ENCODE results near the gene ZNF397.
"Not testable (repeated sequence)": the region's sequence is repeated elsewhere in the genome, so short reads cannot be mapped to it uniquely, and the experiment has no call there.

The ZNF397 gene

GRCh38 chr18:35240664-35241447 lies at the start of gene ZNF397:
Gene ZNF397 (plus strand): TSS chr18:35241034. CDS start chr18:35242471, 1,437 bp downstream.
- Histone ChIP-seq H4K20me1 (no peaks in the 10 kb centered on the region), H3K9ac (peak within 1 kb of the TSS; percentile 97), H3K27me3 (no peaks in the 10 kb centered on the region), H3K4me1 (peaks cover 17% of the 10 kb centered on the region), H3K9me3 (peaks cover 36% of the 10 kb centered on the region), H3K4me3 (peak within 1 kb of the TSS; percentile 83), H3K4me2 (peak within 1 kb of the TSS; percentile 79), H3K27ac (peak within 1 kb of the TSS; percentile 98), H3K36me3 (peaks cover 37% of the 10 kb centered on the region)
- no peak for TF ChIP-seq Cebpa-rat (IDR thresholded peaks at IDR 0.05)

- Histone ChIP-seq H3K27ac (no peak overlapping the region), H3K9ac (no peak overlapping the region), H3K4me2 (no peak overlapping the region)
Measured at GRCh38 chr18:35191698-35192025, 49.2 kb upstream of the ZNF397 start.

GRCh38 chr18:35192415-35192814 lies 48.4 kb upstream of the ZNF397 start:
- no peak for TF ChIP-seq Cebpa-rat (IDR thresholded peaks at IDR 0.05)
- H3K9me3 ChIP-seq: no peaks in the 10 kb centered on the region
- H3K4me1 ChIP-seq: peaks cover 9% of the 10 kb centered on the region
- H3K9ac ChIP-seq: no peak overlapping the region
- H3K27me3 ChIP-seq: no peaks in the 10 kb centered on the region
- H3K4me3 ChIP-seq: no peak overlapping the region
- no peaks in the 10 kb centered on the region for H3K36me3 ChIP-seq
- H4K20me1 ChIP-seq: no peaks in the 10 kb centered on the region
- H3K4me2 ChIP-seq: no peak overlapping the region; the same call in 1 of the 2 replicates
- no peak overlapping the region for H3K27ac ChIP-seq

More at GRCh38 chr18:35191698-35192025, 49.2 kb upstream of the ZNF397 start:
- Histone ChIP-seq H3K4me1 (peaks cover 9% of the 10 kb centered on the region), H4K20me1 (no peaks in the 10 kb centered on the region), H3K9me3 (no peaks in the 10 kb centered on the region), H3K27me3 (no peaks in the 10 kb centered on the region), H3K4me3 (no peak overlapping the region), H3K36me3 (no peaks in the 10 kb centered on the region)
- no peak for TF ChIP-seq Cebpa-rat (IDR thresholded peaks at IDR 0.05)

GRCh38 chr18:35193316-35193715 lies 47.5 kb upstream of the ZNF397 start:
- Histone ChIP-seq H3K36me3 (no peaks in the 10 kb centered on the region), H3K4me1 (peaks cover 9% of the 10 kb centered on the region), H3K9me3 (no peaks in the 10 kb centered on the region), H4K20me1 (no peaks in the 10 kb centered on the region), H3K27me3 (no peaks in the 10 kb centered on the region), H3K9ac (no peak overlapping the region), H3K27ac (no peak overlapping the region), H3K4me2 (no peak overlapping the region), H3K4me3 (no peak overlapping the region)
- no peak for TF ChIP-seq Cebpa-rat (IDR thresholded peaks at IDR 0.05)

- Histone ChIP-seq H3K27ac (no peak overlapping the region), H3K9ac (no peak overlapping the region), H3K36me3 (no peaks in the 10 kb centered on the region), H4K20me1 (no peaks in the 10 kb centered on the region), H3K4me1 (peaks cover 4% of the 10 kb centered on the region), H3K9me3 (no peaks in the 10 kb centered on the region), H3K4me3 (no peak overlapping the region), H3K27me3 (no peaks in the 10 kb centered on the region), H3K4me2 (no peak overlapping the region)
- TF ChIP-seq Cebpa-rat (IDR thresholded peaks at IDR 0.05): no peak
Measured at GRCh38 chr18:35197296-35197695, 43.5 kb upstream of the ZNF397 start.

GRCh38 chr18:35201256-35201931 lies 39.4 kb upstream of the ZNF397 start:
- Histone ChIP-seq H3K27me3 (no peaks in the 10 kb centered on the region), H3K9ac (no peak overlapping the region), H3K36me3 (no peaks in the 10 kb centered on the region), H3K4me1 (no peaks in the 10 kb centered on the region), H3K4me3 (no peak overlapping the region), H4K20me1 (no peaks in the 10 kb centered on the region), H3K4me2 (no peak overlapping the region), H3K27ac (no peak overlapping the region), H3K9me3 (0 out of 2 replicates have a peak, but pooled peaks cover 5% of the 10 kb centered on the region)
- no peak for TF ChIP-seq Cebpa-rat (IDR thresholded peaks at IDR 0.05)

- H3K9me3 ChIP-seq: 0 out of 2 replicates have a peak, but pooled peaks cover 5% of the 10 kb centered on the region
- H4K20me1 ChIP-seq: no peaks in the 10 kb centered on the region
- no peak overlapping the region for H3K27ac ChIP-seq
Measured at GRCh38 chr18:35203067-35203466, 37.8 kb upstream of the ZNF397 start.

GRCh38 chr18:35205199-35205712 lies 35.6 kb upstream of the ZNF397 start:
- Histone ChIP-seq H4K20me1 (no peaks in the 10 kb centered on the region), H3K4me3 (no peak overlapping the region), H3K9me3 (0 out of 2 replicates have a peak, but pooled peaks cover 5% of the 10 kb centered on the region), H3K4me1 (no peaks in the 10 kb centered on the region), H3K9ac (no peak overlapping the region), H3K4me2 (no peak overlapping the region), H3K27me3 (no peaks in the 10 kb centered on the region), H3K36me3 (no peaks in the 10 kb centered on the region), H3K27ac (no peak overlapping the region)
- no peak for TF ChIP-seq Cebpa-rat (IDR thresholded peaks at IDR 0.05)

More at GRCh38 chr18:35203067-35203466, 37.8 kb upstream of the ZNF397 start:
- Histone ChIP-seq H3K27me3 (no peaks in the 10 kb centered on the region), H3K4me1 (no peaks in the 10 kb centered on the region), H3K36me3 (no peaks in the 10 kb centered on the region), H3K9ac (no peak overlapping the region), H3K4me2 (no peak overlapping the region), H3K4me3 (no peak overlapping the region)
- no peak for TF ChIP-seq Cebpa-rat (IDR thresholded peaks at IDR 0.05)

- not testable (repeated sequence) for H3K4me1 ChIP-seq, H3K27ac ChIP-seq, H3K9ac ChIP-seq, H3K36me3 ChIP-seq, H3K4me2 ChIP-seq, H3K4me3 ChIP-seq, H3K27me3 ChIP-seq, H3K9me3 ChIP-seq, H4K20me1 ChIP-seq
Measured at GRCh38 chr18:35205746-35206458, 34.9 kb upstream of the ZNF397 start.

Measured in BLaER1 (cell line).